ENCODE data around the gene EGR2. TPM values are rescaled to one million over a fixed set of nuclear protein-coding genes. Genes with fewer than 3 reads are reported as not detected.

The EGR2 gene
- total and polyA plus RNA-seq, 10 of the 15 experiments (the other 5 are each of a cell fraction or from before 2014, with no cell fraction given): 8.3 to 56.5 (median 16.2) TPM

DNA sequence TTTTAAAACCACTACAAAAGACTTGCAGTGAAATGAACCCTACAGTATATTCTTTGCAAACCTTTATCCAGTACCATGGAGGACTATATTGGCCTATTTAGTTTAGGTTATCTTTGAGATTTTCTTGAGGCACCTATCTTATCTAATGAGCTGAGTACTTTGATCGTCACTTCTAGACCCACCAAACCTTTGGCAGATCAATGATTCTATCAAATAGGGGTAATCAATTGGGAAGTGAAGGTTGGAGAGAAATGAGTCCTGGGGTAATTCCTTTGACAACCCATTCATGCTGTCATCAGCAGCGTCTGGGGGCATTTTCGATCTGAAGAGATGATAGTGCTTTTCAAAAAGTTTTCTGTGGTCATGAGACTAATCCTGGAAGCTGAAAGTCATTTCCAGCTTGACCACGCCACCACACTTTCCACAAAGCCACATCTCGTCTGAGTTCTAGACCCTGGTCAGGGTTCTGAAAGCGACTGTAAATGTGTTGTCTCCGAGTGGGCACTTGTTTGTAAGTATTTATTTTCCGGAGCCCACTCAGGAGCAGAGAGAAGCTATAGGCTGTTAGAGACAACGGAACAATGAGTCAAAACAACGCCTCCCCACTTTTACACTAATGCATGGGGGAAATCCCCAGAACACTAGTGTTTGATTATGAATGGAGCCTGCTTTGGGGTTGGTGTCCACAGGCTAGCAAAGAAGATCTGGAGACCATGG lies 4.8 kb downstream of the EGR2 start (continued):
- TF ChIP-seq EGR1 (IDR thresholded peaks at IDR 0.05; ENCODE audit: borderline replicate concordance in 1 of 2, low read depth in 2 of 2, low read length in 2 of 2) (peak in 1 of 2 experiments; percentile 51; a peak in 1 of 3 replicates), NBN (IDR thresholded peaks at IDR 0.05) (peak; percentile 87), CBX3 (IDR thresholded peaks at IDR 0.05; ENCODE audit: borderline replicate concordance, low read depth) (no peak), RUNX3 (IDR thresholded peaks at IDR 0.05; ENCODE audit: low read length) (peak; percentile 100), PAX5 (IDR thresholded peaks at IDR 0.05; ENCODE audit: borderline replicate concordance, low read depth, low read length) (peak; percentile 97), SMARCA5 (IDR thresholded peaks at IDR 0.05) (peak; percentile 80; the same call in 1 of the 2 replicates), JUND (IDR thresholded peaks at IDR 0.05; ENCODE audit: low read depth, low read length) (peak; percentile 66; the same call in 1 of the 2 replicates), NR2C2 (IDR thresholded peaks at IDR 0.05; ENCODE audit: borderline replicate concordance, control insufficient read depth, insufficient read length, low read depth) (no peak), SMAD1 (IDR thresholded peaks at IDR 0.05; ENCODE audit: low read depth, partially characterized antibody) (peak; percentile 46), ZNF217 (IDR thresholded peaks at IDR 0.05) (peak; percentile 58; the same call in 1 of the 2 replicates)
- TF ChIP-seq, protein P1, sequence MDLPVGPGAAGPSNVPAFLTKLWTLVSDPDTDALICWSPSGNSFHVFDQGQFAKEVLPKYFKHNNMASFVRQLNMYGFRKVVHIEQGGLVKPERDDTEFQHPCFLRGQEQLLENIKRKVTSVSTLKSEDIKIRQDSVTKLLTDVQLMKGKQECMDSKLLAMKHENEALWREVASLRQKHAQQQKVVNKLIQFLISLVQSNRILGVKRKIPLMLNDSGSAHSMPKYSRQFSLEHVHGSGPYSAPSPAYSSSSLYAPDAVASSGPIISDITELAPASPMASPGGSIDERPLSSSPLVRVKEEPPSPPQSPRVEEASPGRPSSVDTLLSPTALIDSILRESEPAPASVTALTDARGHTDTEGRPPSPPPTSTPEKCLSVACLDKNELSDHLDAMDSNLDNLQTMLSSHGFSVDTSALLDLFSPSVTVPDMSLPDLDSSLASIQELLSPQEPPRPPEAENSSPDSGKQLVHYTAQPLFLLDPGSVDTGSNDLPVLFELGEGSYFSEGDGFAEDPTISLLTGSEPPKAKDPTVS (IDR thresholded peaks at IDR 0.05; ENCODE audit: low read depth, low read length): no peak
- TF ChIP-seq, protein P2, sequence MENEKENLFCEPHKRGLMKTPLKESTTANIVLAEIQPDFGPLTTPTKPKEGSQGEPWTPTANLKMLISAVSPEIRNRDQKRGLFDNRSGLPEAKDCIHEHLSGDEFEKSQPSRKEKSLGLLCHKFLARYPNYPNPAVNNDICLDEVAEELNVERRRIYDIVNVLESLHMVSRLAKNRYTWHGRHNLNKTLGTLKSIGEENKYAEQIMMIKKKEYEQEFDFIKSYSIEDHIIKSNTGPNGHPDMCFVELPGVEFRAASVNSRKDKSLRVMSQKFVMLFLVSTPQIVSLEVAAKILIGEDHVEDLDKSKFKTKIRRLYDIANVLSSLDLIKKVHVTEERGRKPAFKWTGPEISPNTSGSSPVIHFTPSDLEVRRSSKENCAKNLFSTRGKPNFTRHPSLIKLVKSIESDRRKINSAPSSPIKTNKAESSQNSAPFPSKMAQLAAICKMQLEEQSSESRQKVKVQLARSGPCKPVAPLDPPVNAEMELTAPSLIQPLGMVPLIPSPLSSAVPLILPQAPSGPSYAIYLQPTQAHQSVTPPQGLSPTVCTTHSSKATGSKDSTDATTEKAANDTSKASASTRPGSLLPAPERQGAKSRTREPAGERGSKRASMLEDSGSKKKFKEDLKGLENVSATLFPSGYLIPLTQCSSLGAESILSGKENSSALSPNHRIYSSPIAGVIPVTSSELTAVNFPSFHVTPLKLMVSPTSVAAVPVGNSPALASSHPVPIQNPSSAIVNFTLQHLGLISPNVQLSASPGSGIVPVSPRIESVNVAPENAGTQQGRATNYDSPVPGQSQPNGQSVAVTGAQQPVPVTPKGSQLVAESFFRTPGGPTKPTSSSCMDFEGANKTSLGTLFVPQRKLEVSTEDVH (IDR thresholded peaks at IDR 0.05; ENCODE audit: low read depth, partially characterized antibody): no peak
- TF ChIP-seq, protein P3, sequence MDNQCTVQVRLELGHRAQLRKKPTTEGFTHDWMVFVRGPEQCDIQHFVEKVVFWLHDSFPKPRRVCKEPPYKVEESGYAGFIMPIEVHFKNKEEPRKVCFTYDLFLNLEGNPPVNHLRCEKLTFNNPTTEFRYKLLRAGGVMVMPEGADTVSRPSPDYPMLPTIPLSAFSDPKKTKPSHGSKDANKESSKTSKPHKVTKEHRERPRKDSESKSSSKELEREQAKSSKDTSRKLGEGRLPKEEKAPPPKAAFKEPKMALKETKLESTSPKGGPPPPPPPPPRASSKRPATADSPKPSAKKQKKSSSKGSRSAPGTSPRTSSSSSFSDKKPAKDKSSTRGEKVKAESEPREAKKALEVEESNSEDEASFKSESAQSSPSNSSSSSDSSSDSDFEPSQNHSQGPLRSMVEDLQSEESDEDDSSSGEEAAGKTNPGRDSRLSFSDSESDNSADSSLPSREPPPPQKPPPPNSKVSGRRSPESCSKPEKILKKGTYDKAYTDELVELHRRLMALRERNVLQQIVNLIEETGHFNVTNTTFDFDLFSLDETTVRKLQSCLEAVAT (IDR thresholded peaks at IDR 0.05): peak; percentile 97
- TF ChIP-seq, protein P4, sequence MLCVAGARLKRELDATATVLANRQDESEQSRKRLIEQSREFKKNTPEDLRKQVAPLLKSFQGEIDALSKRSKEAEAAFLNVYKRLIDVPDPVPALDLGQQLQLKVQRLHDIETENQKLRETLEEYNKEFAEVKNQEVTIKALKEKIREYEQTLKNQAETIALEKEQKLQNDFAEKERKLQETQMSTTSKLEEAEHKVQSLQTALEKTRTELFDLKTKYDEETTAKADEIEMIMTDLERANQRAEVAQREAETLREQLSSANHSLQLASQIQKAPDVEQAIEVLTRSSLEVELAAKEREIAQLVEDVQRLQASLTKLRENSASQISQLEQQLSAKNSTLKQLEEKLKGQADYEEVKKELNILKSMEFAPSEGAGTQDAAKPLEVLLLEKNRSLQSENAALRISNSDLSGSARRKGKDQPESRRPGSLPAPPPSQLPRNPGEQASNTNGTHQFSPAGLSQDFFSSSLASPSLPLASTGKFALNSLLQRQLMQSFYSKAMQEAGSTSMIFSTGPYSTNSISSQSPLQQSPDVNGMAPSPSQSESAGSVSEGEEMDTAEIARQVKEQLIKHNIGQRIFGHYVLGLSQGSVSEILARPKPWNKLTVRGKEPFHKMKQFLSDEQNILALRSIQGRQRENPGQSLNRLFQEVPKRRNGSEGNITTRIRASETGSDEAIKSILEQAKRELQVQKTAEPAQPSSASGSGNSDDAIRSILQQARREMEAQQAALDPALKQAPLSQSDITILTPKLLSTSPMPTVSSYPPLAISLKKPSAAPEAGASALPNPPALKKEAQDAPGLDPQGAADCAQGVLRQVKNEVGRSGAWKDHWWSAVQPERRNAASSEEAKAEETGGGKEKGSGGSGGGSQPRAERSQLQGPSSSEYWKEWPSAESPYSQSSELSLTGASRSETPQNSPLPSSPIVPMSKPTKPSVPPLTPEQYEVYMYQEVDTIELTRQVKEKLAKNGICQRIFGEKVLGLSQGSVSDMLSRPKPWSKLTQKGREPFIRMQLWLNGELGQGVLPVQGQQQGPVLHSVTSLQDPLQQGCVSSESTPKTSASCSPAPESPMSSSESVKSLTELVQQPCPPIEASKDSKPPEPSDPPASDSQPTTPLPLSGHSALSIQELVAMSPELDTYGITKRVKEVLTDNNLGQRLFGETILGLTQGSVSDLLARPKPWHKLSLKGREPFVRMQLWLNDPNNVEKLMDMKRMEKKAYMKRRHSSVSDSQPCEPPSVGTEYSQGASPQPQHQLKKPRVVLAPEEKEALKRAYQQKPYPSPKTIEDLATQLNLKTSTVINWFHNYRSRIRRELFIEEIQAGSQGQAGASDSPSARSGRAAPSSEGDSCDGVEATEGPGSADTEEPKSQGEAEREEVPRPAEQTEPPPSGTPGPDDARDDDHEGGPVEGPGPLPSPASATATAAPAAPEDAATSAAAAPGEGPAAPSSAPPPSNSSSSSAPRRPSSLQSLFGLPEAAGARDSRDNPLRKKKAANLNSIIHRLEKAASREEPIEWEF (IDR thresholded peaks at IDR 0.05; ENCODE audit: insufficient replicate concordance, low read depth, low read length): peak; percentile 98
- TF ChIP-seq, protein P5, sequence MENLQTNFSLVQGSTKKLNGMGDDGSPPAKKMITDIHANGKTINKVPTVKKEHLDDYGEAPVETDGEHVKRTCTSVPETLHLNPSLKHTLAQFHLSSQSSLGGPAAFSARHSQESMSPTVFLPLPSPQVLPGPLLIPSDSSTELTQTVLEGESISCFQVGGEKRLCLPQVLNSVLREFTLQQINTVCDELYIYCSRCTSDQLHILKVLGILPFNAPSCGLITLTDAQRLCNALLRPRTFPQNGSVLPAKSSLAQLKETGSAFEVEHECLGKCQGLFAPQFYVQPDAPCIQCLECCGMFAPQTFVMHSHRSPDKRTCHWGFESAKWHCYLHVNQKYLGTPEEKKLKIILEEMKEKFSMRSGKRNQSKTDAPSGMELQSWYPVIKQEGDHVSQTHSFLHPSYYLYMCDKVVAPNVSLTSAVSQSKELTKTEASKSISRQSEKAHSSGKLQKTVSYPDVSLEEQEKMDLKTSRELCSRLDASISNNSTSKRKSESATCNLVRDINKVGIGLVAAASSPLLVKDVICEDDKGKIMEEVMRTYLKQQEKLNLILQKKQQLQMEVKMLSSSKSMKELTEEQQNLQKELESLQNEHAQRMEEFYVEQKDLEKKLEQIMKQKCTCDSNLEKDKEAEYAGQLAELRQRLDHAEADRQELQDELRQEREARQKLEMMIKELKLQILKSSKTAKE (IDR thresholded peaks at IDR 0.05; ENCODE audit: low read depth, poor library complexity, severe bottlenecking): peak; percentile 100

Data from GM12878 (cell line).